ENCODE results near the gene DAB2IP. TPM values are rescaled to one million over a fixed set of nuclear protein-coding genes. Genes with fewer than 3 reads are reported as not detected.

The DAB2IP gene
- total and polyA plus RNA-seq, 2 of the 4 experiments (the other 2 are of a cell fraction) = 5.6 to 17.2 TPM

- H3K9me1 ChIP-seq (ENCODE audit: insufficient read depth, low read length) = peaks cover 29% of the 10 kb centered on the region
- DNase-seq (no peak), ATAC-seq (ENCODE audit: low read depth) (no peak)
- H3K36me3 ChIP-seq (ENCODE audit: control insufficient read depth, insufficient read depth, low read length) = peaks cover 53% of the 10 kb centered on the region
- in situ Hi-C loops (cut with MboI; ENCODE audit: low sequenced_read_pairs) = no loop called here
- no peak overlapping the region for H3K4ac ChIP-seq (ENCODE audit: low read depth, low read length)
- H3K4me3 ChIP-seq (ENCODE audit: insufficient read depth, low read depth, low read length) = no peak overlapping the region
- H3K27ac ChIP-seq (ENCODE audit: insufficient read depth, low read length) = no peak overlapping the region
- H2BK5ac ChIP-seq (ENCODE audit: low read depth, low read length, poor library complexity, severe bottlenecking) = no peak overlapping the region
- CTCF ChIA-PET = no interaction called here
- H3K56ac ChIP-seq (ENCODE audit: extremely low read depth, insufficient read depth, low read length) = no peak overlapping the region
- H3K9me3 ChIP-seq (ENCODE audit: control insufficient read depth, insufficient read depth, low read length) = no peaks in the 10 kb centered on the region
- intact Hi-C loops (cut with micrococcal nuclease) = no loop called here
- H2BK20ac ChIP-seq (ENCODE audit: low read depth, low read length) = no peak overlapping the region
- H4K91ac ChIP-seq (ENCODE audit: insufficient read depth, low read depth, low read length) = no peak overlapping the region
- H4K5ac ChIP-seq (ENCODE audit: low read depth, low read length) = no peak overlapping the region
- no peak overlapping the region for H3K4me2 ChIP-seq (ENCODE audit: low read depth, low read length)
- H4K20me1 ChIP-seq (ENCODE audit: insufficient read depth, low read length) = peaks cover 24% of the 10 kb centered on the region
- H3K27me3 ChIP-seq (ENCODE audit: control insufficient read depth, insufficient read depth, low read length) = no peaks in the 10 kb centered on the region
- dilution Hi-C loops (cut with HindIII; ENCODE audit: low sequenced_read_pairs, unreplicated experiment) = no loop called here
- H2AK9ac ChIP-seq (replicated peaks; ENCODE audit: low read depth, low read length, poor library complexity) = no peak overlapping the region
- peaks cover 4 to 51% of the 10 kb centered on the region in 2 experiments; a peak in 3 of 4 replicates for H3K79me1 ChIP-seq (ENCODE audit: low read depth in 1 of 2, low read length in 2 of 2)
- no peak overlapping the region for H3K9ac ChIP-seq (ENCODE audit: low read depth, low read length)
- H3K18ac ChIP-seq (ENCODE audit: low read depth, low read length) = no peak overlapping the region
- H2BK15ac ChIP-seq (ENCODE audit: low read depth, low read length) = no peak overlapping the region
- no peak overlapping the region for H4K8ac ChIP-seq (ENCODE audit: low read depth in 2 of 2, low read length in 2 of 2)
- no peak overlapping the region for H2AK5ac ChIP-seq (ENCODE audit: low read depth, low read length)
- peaks cover 12% of the 10 kb centered on the region for H3K4me1 ChIP-seq (ENCODE audit: control insufficient read depth, insufficient read depth, low read length)
- BruUV-seq (replicated peaks) = no TSS peak
- no peak overlapping the region for H2BK120ac ChIP-seq (ENCODE audit: low read depth, low read length)
- no peak overlapping the region for H2AFZ ChIP-seq (replicated peaks; ENCODE audit: low read length, poor library complexity)
- H3K23ac ChIP-seq (ENCODE audit: low read depth, low read length) = no peak overlapping the region
- no peak overlapping the region for H3K14ac ChIP-seq (replicated peaks; ENCODE audit: low read depth, low read length)
- no peak for TF ChIP-seq SMC3 (IDR thresholded peaks at IDR 0.05; ENCODE audit: low read depth, low read length)
- no peak for TF ChIP-seq RCOR1 (IDR thresholded peaks at IDR 0.05; ENCODE audit: insufficient replicate concordance, low read length)
- no peak for TF ChIP-seq MAZ (IDR thresholded peaks at IDR 0.05; ENCODE audit: borderline replicate concordance, low read depth, low read length)
- no peak for TF ChIP-seq MXI1 (IDR thresholded peaks at IDR 0.05; ENCODE audit: borderline replicate concordance, low read depth, low read length)
- no peak for TF ChIP-seq POLR2A (IDR thresholded peaks at IDR 0.05; ENCODE audit: low read depth, low read length)
- TF ChIP-seq CEBPB (IDR thresholded peaks at IDR 0.05; ENCODE audit: low read depth, low read length) = no peak
- TF ChIP-seq MAFK (IDR thresholded peaks at IDR 0.05; ENCODE audit: low read depth, low read length) = no peak
- TF ChIP-seq NFE2L2 (IDR thresholded peaks at IDR 0.05; ENCODE audit: low read depth, low read length) = no peak
- no peak for TF ChIP-seq CTCF (conservative IDR thresholded peaks at IDR 0.05; ENCODE audit: low read depth, low read length)
- TF ChIP-seq RFX5 (IDR thresholded peaks at IDR 0.05; ENCODE audit: low read depth, low read length) = no peak
- no peak for TF ChIP-seq FOS (IDR thresholded peaks at IDR 0.05; ENCODE audit: low read depth, low read length)
- TF ChIP-seq RAD21 (IDR thresholded peaks at IDR 0.05; ENCODE audit: low read length) = no peak
- no peak for TF ChIP-seq BHLHE40 (IDR thresholded peaks at IDR 0.05; ENCODE audit: low read depth, low read length)
- no peak for TF ChIP-seq ELK1 (IDR thresholded peaks at IDR 0.05; ENCODE audit: borderline replicate concordance, low read depth, low read length)
- TF ChIP-seq USF2 (IDR thresholded peaks at IDR 0.05; ENCODE audit: low read depth, low read length) = no peak
- POLR2A ChIA-PET (ENCODE audit: unreplicated experiment) = no interaction called here
- WGBS, 2 experiments (ENCODE audit: extremely low coverage in 2 of 2, insufficient read length in 1 of 2) = 88% methylated on average over 3 of the region's 10 CpGs; no CpG with 5 or more reads in 1 of the 2 experiments
Observed at GRCh38 chr9:121760571-121760970, 109.1 kb downstream of the DAB2IP start.
